GM12865 (cell line): Measurements from ENCODE around the gene ASCL5.

Experiments used
- DNase-seq: peaks from one replicate; pipeline ENCODE4 v3.0.0; 2010; ENCODE audit warnings: low read depth
- H3K4me3 ChIP-seq: 2 replicates; pipeline ENCODE4 v1.5.1; 2011; ENCODE audit warnings: mild to moderate bottlenecking, low read depth, low read length, control low read depth
- CTCF ChIP-seq: IDR thresholded peaks from 2 replicates; pipeline ENCODE4 v1.5.1; 2011; ENCODE audit warnings: low read length, control low read depth, low read depth, inconsistent platforms; ENCODE audit not compliant: insufficient read depth; ENCODE audit errors: missing control alignments

ASCL5 gene

GRCh38 chr1:201136355-201137023 is 9.5 kb upstream of the ASCL5 start:
- DNase-seq = no peak

GRCh38 chr1:201134405-201134804 is 7.4 kb upstream of the ASCL5 start:
- TF ChIP-seq CTCF = no peak

More at GRCh38 chr1:201136355-201137023, 9.5 kb upstream of the ASCL5 start:
- no peak for TF ChIP-seq CTCF
- H3K4me3 ChIP-seq = no peak overlapping the region

GRCh38 chr1:201131398-201131797 is 4.4 kb upstream of the ASCL5 start:
- no peak for DNase-seq
- no peak overlapping the region for H3K4me3 ChIP-seq
- TF ChIP-seq CTCF = no peak

More at GRCh38 chr1:201134405-201134804, 7.4 kb upstream of the ASCL5 start:
- no peak for DNase-seq
- H3K4me3 ChIP-seq = no peak overlapping the region

GRCh38 chr1:201128962-201129361 is 2.0 kb upstream of the ASCL5 start:
- H3K4me3 ChIP-seq = no peak overlapping the region
- DNase-seq = no peak
- TF ChIP-seq CTCF = no peak

- TF ChIP-seq CTCF = no peak
- no peak for DNase-seq
- no peak overlapping the region for H3K4me3 ChIP-seq
These were observed 1.5 kb upstream of the ASCL5 start for GRCh38 chr1:201128476-201128875.

- DNase-seq = no peak
- no peak for TF ChIP-seq CTCF
- H3K4me3 ChIP-seq = no peak overlapping the region
These were observed 921 bp upstream of the ASCL5 start for GRCh38 chr1:201127755-201128455.
